ENCODE results near the gene KRTAP5-8. TPM values are rescaled to one million over a fixed set of nuclear protein-coding genes. Genes with fewer than 3 reads are reported as not detected.
"Not testable (repeated sequence)": the region's sequence is repeated elsewhere in the genome, so short reads cannot be mapped to it uniquely, and the experiment has no call there.

Gene KRTAP5-8
- total RNA-seq, 1 donor from 2014 or later = 0.49 TPM

DNA sequence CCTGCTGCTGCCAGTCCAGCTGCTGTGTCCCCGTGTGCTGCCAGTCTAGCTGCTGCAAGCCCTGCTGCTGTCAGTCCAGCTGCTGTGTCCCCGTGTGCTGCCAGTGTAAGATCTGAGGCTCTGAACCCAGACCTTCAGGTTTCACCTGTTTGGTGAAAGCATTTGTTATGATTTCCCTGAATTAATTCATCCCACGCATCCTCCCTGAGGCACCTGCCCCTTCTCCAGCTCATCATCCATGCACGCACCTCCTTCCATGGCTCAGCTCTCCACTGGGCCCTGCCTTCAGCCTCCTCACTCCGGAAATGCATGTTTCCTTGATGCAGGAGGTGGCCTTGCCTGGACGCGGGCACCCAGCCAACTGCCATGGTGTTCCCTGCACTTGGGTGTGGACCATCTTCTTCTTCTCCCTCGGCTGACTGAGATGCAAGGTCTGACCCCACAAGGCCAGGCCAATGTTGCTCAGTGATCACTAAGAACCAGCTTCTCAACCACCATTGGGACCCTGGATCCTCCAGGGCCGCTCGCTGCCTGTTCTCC, 28.3 kb downstream of the KRTAP5-8 start:
- DNase-seq (ENCODE audit: low spot score) (no peak), ATAC-seq (no peak)
- intact Hi-C loops (cut with DNase I) = no loop called here

DNA sequence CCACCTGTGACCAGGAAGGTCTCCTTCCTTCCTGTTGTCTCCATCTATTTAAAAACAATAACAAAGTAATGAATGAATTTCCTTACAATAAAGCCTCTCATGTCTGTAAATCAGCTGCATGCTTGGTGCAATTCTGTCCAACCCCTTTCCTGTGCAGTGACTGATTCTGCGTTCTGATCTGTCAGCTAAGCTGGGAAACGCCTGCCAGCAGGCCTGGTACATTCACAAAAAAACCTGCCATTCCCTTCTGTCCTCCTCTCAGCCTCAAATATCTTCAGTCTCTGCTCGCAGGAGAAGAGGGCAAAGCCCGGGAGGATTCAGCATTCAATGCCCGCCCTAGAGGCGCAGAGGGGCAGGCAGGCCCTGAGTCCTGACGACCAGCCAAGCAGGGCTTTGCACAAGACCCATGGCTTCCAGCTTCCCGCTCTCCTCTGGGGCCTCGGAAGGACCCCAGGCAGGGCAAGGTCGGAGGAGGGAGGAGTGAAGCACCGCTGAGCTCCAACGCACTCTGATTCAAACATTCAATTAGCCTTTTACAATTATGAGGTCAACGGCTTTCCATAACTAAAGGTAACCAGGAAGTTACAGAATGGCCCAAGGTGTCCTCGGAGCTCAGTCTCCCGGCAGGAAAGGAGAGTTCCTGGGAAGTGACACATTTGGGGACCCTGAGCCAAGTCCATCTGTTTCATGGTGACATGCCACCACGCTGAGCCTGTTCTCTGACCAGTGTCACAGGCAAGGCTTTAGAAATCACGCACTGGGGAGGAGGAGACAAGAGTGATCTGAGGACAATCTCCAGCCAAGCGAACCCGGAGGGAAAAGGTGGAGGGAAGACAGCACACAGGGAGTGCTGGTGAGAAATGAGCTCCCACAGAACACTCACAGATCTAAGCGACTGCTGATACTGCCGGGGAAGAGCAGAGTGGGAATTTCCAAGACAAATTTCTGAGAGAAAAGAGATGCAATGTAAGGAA, 29.1 kb downstream of the KRTAP5-8 start:
- DNase-seq (ENCODE audit: low spot score); intact Hi-C loops (cut with DNase I); ATAC-seq: not testable (repeated sequence)

DNA sequence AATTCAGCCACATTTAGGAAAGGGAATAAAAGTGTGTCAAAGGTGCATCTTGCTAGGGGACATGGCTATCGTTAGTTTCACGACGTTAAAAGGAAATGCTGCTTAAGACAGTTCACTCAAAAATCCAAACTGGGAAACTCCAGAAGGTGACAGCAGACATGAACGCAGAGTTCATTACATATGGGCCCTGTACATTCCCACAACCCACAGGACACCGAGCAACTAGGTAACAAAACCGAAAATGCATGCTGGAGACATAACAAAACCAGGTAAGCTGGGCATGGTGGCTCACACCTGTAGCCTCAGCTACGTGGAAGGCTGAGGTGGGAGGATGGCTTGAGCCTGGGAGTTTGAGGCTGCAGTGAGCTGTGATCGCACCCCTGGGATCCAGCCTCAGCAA, 29.8 kb downstream of the KRTAP5-8 start:
- intact Hi-C loops (cut with DNase I); ATAC-seq; DNase-seq (ENCODE audit: low spot score): not testable (repeated sequence)

DNA sequence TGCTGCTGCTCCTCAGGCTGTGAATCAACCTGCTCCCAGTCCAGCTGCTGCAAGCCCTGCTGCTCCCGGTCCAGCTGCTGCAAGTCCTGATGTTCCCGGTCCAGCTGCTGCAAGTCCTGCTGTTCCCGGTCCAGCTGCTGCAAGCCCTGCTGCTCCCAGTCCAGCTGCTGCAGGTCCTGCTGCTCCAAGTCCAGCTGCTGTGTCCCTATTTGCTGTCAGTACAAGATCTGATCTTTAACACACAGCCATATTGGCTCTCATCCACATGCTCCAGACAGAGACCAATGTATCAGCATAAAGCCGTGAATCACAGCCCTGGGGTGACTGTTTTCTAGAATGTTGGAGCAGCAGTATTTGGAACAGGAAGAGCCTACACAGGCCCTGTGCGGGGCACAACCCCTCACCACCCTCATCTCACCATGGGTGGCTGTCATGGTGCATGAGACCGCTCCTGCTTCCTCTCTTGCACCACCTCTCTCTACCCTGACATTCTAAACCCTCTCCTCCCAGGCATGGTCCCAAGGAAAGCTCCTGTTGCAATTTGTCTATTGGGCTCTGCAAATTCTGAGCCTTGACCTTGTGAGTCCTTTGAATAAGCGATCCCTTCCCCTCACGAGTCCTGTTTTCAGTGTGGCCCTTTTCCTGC, 31.0 kb downstream of the KRTAP5-8 start:
- intact Hi-C loops (cut with DNase I) = no loop called here
- no peak for DNase-seq (ENCODE audit: low spot score)
- peak; percentile 32 for ATAC-seq

DNA sequence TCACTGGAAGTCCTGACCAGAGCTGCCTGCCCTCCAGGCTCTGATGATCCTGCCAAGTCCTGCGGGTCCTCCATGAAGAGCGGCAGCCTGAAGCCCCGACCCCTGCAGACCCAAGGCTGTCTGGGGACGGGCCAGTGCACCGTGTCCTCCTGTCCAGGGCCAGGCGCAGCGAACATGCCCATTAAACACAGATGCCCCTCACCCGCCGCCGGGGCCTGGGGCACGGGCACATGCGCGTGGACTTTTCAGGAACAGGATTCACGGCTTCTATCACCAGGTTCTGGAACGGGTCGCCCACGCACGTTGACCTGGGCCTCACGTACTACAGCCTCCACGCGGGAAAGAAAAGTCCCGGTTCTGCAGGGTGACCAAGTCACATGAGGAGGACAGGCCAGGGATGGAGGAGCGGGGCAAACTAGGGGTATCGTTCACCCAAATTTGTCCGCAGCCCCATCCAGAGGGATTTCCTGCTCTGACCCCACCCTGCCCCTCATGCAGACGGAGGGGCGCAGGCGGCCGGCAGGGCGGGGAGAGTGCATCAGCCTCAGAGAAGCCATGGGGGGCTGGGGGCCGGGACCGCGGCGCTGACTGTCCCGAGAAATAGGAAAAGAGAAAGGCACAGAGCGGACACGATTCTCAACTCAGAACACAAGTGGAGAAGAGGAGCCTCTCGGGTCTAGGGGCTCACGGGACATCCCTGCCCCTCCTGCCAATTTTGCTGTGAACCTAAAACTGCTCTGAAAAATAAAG, 33.5 kb downstream of the KRTAP5-8 start:
- intact Hi-C loops (cut with DNase I); DNase-seq (ENCODE audit: low spot score); ATAC-seq: not testable (repeated sequence)

DNA sequence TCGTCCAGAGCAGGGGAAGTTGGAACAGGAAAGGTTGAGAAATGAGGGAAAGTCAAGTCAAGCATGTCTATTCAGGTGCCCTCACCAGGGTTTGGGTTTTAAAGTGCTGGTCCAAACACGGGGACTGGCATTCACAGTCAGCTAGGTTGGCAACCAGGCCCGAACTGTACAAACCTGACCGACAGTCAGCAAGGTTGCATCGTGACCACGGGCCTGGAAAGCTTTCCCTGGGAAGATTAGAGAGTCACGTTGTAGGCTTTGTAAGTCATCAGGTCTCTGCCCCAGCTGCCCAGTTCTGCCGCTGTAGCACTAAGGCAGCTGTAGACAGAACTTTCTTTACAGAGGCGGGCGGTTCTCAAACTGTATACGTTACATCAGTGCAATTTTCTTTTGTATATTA, 35.0 kb downstream of the KRTAP5-8 start:
- DNase-seq (ENCODE audit: low spot score) (no peak), ATAC-seq (no peak)
- intact Hi-C loops (cut with DNase I) = no loop called here

DNA sequence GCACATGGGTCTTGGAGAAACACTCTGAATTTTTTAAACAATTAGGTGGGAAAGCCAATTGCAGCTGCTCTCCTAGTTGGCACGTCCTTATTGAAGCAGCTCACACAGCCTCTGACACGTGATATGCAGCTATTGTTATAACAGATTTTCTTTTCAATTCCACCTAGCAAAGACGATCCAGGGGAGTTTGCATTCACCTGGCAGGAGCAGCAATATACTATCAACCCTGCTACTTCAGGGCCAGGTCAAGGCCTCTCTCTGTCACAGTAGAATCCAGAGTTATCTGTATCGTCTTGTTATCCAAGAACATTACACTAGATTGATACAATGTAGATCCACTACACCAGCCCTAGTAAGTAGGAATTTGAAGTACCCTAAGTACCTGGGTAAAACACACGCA, 36.6 kb downstream of the KRTAP5-8 start:
- ATAC-seq (no peak), DNase-seq (ENCODE audit: low spot score) (no peak)
- intact Hi-C loops (cut with DNase I) = no loop called here

DNA sequence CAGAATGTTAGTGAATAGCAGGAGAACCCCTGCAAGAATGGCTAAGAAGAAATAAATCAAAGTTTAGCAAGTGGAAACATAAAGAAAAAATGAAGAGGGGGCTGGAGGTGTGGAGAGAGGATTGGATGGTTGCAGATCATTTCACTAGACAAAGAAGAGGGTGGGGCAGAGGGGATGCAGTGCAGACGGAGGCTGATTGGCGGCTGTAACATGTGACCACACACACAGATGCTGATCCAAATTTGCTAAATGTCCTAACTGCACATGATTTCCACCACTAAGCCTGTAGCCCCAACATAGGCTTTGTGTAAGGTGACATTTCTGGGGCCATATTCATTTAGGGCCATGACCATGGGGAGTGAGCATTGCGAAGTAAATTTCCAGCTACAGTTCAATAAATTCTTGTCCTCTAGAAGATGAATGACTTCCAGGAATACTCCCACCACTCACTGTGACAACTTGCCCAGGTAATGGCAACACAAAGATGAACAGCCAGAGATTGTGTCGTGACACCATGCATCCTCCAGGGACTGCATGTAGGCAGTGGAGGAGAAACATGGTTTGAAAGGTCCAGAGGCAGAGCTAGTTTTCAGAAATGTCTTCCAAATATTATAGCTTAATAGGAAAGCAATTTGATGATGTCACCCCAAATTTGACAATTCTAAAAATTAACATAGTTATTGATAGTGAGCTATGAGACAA, 38.0 kb downstream of the KRTAP5-8 start:
- DNase-seq (ENCODE audit: low spot score) (no peak), ATAC-seq (no peak)
- intact Hi-C loops (cut with DNase I) = no loop called here

DNA sequence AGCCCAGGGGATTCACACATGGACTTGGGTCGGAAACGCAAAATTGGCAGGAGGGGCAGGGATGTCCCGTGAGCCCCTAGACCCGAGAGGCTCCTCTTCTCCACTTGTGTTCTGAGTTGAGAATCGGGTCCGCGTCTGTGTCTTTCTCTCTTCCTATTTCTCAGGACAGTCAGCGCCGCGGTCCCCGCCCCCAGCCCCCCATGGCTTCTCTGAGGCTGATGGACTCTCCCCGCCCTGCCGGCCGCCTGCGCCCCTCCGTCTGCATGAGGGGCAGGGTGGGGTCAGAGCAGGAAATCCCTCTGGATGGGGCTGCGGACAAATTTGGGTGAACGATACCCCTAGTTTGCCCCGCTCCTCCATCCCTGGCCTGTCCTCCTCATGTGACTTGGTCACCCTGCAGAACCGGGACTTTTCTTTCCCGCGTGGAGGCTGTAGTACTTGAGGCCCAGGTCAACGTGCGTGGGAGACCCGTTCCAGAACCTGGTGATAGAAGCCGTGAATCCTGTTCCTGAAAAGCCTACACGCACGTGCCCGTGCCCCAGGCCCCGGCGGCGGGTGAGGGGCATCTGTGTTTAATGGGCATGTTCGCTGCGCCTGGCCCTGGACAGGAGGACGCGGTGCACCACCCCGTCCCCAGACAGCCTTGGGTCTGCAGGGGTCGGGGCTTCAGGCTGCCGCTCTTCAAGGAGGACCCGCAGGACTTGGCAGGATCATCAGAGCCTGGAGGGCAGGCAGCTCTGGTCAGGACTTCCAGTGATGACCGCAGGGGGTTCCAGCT, 39.1 kb downstream of the KRTAP5-8 start:
- intact Hi-C loops (cut with DNase I); ATAC-seq; DNase-seq (ENCODE audit: low spot score): not testable (repeated sequence)

DNA sequence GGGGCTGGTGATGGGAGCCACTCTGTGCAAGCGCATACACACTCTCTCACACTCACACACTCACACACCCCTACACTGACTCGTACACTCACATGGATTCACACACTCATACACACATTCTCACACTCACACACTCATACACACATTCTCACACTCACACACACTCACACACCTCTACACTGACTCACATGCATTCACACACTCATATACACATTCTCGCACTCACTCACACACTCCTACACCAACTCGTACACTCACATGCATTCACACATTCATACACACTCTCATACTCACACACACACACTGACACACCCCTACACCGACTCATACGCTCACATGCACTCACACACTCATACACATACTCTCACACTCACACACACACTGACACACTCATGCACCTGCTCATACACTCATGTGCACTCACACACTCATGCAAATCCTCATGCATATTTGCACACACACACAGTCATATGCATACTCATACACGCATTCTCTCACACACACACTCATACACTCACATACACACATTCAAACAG, 39.7 kb downstream of the KRTAP5-8 start:
- no peak for ATAC-seq
- intact Hi-C loops (cut with DNase I) = no loop called here

DNA sequence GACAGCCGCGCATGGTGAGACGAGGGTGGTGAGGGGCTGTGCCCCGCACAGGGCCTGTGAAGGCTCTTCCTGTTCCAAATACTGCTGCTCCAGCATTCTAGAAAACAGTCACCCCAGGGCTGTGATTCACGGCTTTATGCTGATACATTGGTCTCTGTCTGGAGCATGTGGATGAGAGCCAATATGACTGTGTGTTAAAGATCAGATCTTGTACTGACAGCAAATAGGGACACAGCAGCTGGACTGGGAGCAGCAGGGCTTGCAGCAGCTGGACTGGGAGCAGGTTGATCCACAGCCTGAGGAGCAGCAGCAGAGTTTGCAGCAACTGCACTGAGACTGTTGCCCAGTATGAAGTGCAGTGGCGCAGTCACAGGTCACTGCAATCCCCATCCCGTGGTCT, 41.7 kb downstream of the KRTAP5-8 start:
- intact Hi-C loops (cut with DNase I); ATAC-seq; DNase-seq (ENCODE audit: low spot score): not testable (repeated sequence)

More for the DNA sequence above, 39.7 kb downstream of the KRTAP5-8 start:
- DNase-seq (ENCODE audit: low spot score) = no peak

DNA sequence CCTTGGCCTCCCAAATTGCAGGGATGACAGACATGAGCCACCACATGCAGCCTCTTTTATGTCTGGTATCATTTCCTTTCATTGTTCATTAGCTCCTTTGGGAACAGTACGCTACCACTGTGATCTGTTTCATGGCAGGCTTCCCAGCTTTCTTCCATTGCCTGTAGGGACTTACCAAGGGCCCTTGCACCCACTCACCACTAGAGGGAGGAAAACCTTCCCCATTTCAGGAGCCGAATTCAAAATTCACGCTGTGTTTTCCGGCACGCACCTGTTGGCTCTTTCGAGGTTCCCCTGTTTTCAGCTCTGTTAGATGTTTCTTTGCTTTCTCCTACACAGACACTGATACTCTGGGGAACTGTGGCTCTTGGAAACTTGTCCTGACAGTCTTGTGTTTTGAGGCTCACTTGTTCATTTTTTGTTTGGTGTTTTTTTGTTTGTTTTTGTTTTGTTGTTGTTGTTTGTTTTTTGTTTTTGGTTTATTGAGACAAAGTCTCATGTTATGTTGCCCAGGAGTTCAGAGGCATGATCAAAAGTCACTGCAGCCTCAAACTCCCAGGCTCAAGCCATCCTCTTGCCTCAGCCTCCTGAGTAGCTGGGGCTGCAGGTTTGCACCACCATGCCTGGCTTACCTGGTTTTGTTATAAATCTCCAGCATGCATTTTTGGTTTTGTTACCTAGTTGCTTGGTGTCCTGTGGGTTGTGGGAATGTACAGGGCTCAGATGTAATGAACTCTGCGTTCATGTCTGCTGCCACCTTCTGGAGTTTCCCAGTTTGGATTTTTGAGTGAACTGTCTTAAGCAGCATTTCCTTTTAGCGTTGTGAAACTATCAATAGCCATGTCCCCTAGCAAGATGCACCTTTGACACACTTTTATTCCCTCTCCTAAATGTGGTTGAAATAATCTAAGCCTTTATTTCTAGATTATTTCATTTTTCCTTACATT, 42.5 kb downstream of the KRTAP5-8 start:
- ATAC-seq (peak; percentile 78), DNase-seq (ENCODE audit: low spot score) (no peak)
- intact Hi-C loops (cut with DNase I) = no loop called here

DNA sequence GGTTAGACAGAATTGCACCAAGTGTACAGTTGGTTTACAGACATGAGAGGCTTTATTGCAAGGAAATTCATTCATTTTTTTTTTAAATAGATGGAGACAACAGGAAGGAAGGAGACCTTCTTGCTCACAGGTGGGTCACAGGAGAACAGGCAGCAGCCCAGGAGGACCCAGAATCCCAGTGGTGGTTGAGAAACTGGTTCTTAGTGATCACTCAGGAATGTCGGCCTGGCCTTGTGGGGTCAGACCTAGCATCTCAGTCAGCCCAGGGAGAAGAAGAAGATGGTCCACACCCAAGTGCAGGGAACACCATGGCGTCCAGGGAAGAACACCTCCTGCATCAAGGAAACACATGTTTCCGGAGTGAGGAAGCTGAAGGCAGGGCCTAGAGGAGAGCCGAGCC, 44.0 kb downstream of the KRTAP5-8 start:
- DNase-seq (ENCODE audit: low spot score) (no peak), ATAC-seq (no peak)
- intact Hi-C loops (cut with DNase I) = no loop called here

DNA sequence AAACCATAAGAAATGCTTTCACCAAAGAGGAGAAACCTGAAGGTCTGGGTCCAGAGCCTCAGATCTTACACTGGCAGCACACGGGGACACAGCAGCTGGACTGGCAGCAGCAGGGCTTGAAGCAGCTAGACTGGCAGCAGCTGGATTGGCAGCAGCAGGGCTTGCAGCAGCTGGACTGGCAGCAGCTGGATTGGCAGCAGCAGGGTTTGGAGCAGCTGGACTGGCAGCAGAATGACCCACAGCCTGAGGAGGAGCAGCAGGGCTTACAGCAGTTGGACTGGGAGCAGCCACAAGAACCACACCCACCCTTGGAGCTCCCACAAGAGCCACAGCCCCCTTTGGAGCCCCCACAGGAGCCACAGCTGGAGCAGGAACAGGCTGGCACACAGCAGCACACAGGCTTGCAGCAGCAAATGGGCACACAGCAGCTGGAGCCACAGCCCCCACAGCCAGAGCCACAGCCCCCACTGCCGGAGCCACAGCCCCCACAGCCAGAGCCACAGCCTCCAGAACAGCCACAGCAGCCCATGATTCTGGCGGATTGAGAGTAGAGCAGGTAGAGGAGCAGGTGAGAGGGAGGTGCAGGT, 44.6 kb downstream of the KRTAP5-8 start, which contains the start of gene KRTAP5-11:
Gene KRTAP5-11 (minus strand): TSS at position 567 of the 587 bp plus-strand sequence. CDS start 38 bp downstream, at position 529.
- no peak for DNase-seq (ENCODE audit: low spot score)

DNA sequence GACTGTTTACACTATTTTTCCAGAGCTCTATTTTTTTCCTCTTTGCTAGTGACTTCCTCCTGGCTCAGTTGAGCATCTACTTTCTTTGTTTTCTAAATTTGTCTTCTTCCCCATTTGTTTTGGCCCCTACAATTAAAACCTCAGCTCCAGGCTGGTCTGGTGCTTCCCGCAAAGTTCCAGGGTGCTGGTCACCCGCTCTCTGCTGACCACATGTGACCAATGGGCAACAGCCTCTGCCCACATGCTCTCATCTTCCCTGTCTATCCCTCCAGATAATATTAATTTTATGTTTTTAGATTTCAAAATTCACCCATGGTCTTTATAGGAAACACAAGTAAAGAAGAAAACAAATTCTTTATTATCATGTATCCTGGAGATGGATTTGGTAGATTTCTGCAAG, 45.1 kb downstream of the KRTAP5-8 start:
- DNase-seq (ENCODE audit: low spot score); ATAC-seq; intact Hi-C loops (cut with DNase I): not testable (repeated sequence)

More for the DNA sequence above, 44.6 kb downstream of the KRTAP5-8 start, which contains the start of gene KRTAP5-11:
- intact Hi-C loops (cut with DNase I) = no loop called here
- no peak for ATAC-seq

DNA sequence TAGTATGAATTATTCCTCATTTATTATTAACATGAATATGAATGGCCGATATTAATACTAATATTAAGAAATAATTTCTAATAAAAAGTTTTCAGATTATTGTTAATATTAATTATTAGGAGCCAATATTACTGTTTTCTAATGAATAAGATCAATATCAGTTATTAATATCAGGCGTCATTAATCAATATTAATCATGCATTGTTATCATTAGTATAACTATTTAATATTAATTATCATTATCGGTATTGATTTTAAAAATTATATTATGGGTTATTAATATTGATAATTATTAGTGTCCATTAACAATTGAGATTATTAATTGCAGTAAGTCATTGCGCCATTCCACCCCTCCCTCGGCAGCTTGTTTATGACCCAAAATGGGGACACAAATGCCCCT, 47.8 kb downstream of the KRTAP5-8 start:
- ATAC-seq; intact Hi-C loops (cut with DNase I); DNase-seq (ENCODE audit: low spot score): not testable (repeated sequence)

Measured in sciatic nerve (tissue), 2 donors.